Omental fat pad (tissue), 4 donors: ENCODE results near the gene TNFSF15. TPM values are rescaled to one million over a fixed set of nuclear protein-coding genes. Genes with fewer than 3 reads are reported as not detected.
A peak's percentile ranks its signal among the peaks of the same experiment; 100 is the strongest.

Experiments
- ATAC-seq: fragments of 150-250 bp; one replicate; pipeline ENCODE4 v1.9.1; 2016; ENCODE audit warnings: mild to moderate bottlenecking, moderate library complexity; ENCODE audit not compliant: low FRiP score
- DNase-seq: peaks from one replicate; pipeline ENCODE4 v3.0.0-alpha.2; 2019; ENCODE audit warnings: low spot score
- total RNA-seq, 4 donors: library from RNA; depleted of rRNA; stranded (reverse); fragments of >200 nt; gene quantifications; one replicate each; pipeline ENCODE4 v1.1.0, GENCODE V29; 2016
- TF ChIP-seq, protein P1 (sequence below), 3 donors: fragments of 450-650 bp; IDR thresholded peaks; one replicate each; pipeline ENCODE4 v1.5.1; 2016 to 2017; ENCODE audit warnings: antibody characterized with exemption in 3 of 3, mild to moderate bottlenecking in 3 of 3, moderate library complexity in 2 of 3

TNFSF15 gene
- total RNA-seq, 4 donors from 2014 or later: 0.36 to 2.4 (median 0.50) TPM; not detected in 1

DNA sequence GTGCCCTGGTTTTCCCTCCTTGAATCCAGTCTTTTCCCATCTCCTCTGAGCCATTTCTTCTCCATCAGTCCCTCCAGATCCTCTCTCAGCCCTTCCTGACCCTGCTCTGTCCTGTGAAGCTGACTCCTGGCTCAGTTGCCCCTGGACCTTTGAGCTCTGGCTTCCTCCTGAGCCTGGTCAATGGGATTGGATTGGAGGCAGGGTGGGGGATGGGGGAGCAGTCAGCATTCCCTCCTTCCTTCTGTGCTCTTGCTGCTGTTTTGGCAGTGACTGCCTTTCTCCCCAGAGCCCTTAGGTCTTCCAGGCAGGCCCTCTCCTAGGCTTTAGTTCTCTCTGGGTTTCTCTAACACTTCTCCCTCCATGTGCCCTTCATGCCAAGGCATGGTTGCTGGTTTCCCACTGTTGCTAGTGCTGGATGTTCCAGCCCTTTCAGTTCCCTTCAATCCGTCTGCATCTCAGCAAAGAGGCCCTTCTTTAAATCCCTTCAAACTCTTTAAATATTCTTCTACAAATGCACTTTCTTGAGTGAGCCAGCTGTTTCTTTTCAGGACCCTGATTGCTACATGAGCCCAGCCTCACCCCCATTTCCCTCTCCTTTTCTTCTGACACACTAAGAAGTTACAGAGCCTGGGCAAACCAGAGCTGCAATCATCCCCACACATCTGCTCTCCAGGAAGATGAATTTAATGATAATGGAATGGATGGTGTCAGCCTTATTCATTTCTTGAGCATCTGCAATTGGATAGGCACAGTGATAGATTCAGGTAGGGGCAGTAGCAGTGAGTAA lies 2.2 kb downstream of the TNFSF15 start:
- DNase-seq (no peak), ATAC-seq (no peak)
- TF ChIP-seq, protein P1, sequence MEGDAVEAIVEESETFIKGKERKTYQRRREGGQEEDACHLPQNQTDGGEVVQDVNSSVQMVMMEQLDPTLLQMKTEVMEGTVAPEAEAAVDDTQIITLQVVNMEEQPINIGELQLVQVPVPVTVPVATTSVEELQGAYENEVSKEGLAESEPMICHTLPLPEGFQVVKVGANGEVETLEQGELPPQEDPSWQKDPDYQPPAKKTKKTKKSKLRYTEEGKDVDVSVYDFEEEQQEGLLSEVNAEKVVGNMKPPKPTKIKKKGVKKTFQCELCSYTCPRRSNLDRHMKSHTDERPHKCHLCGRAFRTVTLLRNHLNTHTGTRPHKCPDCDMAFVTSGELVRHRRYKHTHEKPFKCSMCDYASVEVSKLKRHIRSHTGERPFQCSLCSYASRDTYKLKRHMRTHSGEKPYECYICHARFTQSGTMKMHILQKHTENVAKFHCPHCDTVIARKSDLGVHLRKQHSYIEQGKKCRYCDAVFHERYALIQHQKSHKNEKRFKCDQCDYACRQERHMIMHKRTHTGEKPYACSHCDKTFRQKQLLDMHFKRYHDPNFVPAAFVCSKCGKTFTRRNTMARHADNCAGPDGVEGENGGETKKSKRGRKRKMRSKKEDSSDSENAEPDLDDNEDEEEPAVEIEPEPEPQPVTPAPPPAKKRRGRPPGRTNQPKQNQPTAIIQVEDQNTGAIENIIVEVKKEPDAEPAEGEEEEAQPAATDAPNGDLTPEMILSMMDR (IDR thresholded peaks at IDR 0.05): no peak

DNA sequence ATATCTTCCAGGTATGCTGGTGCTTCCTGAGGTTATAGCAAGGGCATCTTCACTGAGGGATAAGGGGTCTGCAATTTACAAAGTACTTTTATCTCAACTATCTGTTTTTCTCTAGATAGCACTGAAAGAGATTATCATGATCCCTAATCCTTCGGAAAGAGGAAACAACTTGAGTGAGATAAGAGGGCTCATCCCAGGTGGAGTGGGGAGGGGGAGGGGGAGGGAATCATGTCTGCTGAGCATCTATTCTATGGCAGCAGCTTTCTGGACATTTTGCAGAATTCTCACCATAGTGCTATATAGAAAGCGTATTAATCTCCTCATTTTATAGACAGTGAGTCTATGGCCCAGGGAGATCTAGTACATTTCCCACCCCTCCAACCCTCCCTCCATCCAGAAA lies 5.9 kb downstream of the TNFSF15 start:
- ATAC-seq (no peak), DNase-seq (no peak)
- TF ChIP-seq, protein P1 (IDR thresholded peaks at IDR 0.05): no peak

DNA sequence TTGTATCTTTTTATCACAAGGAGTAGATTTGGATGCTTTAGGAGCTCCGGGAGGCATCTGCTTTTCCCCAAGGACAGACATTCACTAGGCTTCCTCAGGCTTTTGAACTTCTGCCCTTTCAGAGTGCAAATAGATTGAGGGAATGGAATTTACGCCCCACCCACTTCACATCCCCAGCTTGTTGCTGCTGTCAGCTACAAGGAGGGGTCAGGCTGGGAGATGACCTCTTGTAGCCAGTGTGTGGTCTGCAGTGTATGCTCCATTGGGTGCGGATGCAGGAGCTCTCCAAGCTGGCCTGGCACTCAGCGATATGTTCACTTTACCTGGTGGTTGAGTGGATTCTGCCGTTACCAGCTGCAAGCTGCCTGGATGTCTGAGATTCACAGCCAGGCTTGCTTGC lies 6.4 kb downstream of the TNFSF15 start:
- DNase-seq (no peak), ATAC-seq (peak; percentile 32)
- TF ChIP-seq, protein P1 (IDR thresholded peaks at IDR 0.05): no peak

DNA sequence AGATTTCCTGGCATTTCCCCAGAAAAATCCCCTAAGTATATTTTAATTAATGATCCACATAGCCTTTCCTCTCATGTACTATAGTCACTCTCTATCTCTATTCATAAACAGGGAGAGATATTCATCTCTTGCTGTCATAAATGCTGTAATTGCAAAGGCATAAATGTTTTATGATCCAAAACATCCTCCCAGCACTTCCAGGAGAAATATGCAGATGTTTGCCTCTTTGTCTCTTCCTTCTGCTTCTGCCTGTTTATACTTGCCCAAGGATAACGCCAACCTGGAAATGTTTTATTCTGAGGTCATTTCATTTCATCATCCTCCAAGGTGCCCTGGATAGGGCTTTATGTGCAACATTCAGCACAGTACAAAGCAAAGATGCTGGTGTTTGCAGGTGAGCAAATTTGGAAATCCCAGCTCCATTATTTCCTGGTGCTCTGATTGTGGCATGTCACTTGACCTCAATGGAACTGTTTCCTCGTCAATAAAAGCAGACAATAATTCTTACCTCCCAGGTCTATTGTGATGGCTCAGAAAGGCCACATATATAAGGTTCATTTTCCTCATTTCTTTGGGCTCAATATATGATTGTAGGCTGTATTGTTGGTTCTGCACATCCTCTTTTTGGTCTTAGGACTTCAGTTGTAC lies 6.9 kb downstream of the TNFSF15 start:
- TF ChIP-seq, protein P1 (IDR thresholded peaks at IDR 0.05): no peak
- DNase-seq (no peak), ATAC-seq (no peak)

DNA sequence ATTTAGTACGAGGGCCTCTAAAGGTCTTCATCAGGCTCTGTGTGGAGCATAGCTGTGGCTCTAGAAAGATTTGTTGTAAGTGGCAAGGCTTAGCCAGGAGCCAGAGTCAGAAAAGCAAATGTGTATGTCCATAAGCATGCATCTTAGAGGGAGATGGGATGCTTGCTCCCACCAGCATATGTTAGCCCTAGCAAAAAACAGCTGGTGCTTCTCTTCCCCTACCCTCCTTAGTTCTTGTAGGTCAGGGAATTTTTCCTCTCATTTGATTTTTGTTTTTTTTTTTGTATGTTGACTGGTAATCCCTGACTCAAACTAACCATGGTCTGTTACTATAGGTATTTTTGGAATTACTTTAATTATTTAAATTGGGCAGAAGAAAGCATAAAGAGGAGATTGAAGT lies 7.7 kb downstream of the TNFSF15 start:
- TF ChIP-seq, protein P1 (IDR thresholded peaks at IDR 0.05): no peak
- DNase-seq: no peak
- ATAC-seq: no peak

DNA sequence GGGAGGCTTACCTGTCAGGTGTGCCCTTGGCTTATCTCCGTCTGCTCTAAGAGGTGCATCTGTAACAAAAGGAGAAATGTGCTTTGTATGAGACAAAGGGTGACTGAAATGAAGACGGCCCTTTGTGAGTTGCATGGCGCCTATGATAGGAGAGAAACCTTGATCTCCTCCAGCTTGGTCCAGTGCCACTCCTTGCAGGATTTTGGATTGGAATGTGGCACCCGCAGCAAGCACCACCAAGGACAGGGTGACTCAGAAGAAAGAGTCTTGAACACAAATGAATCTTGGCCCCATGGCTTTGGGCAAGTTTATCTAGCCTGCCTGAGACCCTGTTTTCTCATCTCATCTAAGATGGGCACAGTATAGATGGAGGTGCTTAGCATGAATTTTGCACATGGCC lies 13.4 kb downstream of the TNFSF15 start:
- TF ChIP-seq, protein P1 (IDR thresholded peaks at IDR 0.05): no peak
- ATAC-seq (no peak), DNase-seq (no peak)

DNA sequence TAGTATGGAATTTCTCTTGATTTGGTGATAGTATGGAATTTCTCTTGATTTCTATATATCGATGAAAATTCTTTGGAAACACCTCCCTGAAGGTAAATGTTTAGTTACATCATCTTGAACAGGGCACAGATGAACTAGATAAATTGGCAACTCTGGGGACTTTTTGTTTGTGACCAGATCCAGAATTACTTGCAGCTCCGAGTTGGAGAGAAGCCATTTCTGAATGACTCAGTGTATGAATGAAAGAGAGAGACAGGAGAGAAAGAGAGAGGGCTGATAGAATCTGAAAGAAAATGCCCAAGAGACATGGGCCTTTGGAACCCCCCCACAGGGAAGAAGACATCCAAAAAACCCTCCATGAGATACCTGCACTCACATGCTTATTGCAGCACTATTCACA lies 14.1 kb downstream of the TNFSF15 start:
- no peak for DNase-seq
- TF ChIP-seq, protein P1 (IDR thresholded peaks at IDR 0.05): no peak
- ATAC-seq: no peak
